HEK293 (cell line): Measurements from ENCODE around the gene ANKRD22.
A peak's percentile ranks its signal among the peaks of the same experiment; 100 is the strongest.

Source experiments
- CTCF ChIA-PET: fragments of 350-600 bp; formaldehyde crosslinking; extraction: SDS; loops from one replicate; lab custom pipeline; 2021; ENCODE audit warnings: antibody characterized with exemption; lab: Yijun Ruan, JAX
- POLR2A ChIA-PET: fragments of 300-600 bp; formaldehyde crosslinking; extraction: SDS; loops from one replicate; lab custom pipeline; 2020; ENCODE audit warnings: antibody characterized with exemption, inconsistent platforms; lab: Yijun Ruan, JAX
- H3K27ac ChIP-seq: fragments of 200-500 bp; sonication (Bioruptor generic); 2 replicates; pipeline ENCODE4 v1.5.1; 2014; ENCODE audit warnings: low read depth, low read length, control low read depth, inconsistent platforms; ENCODE audit errors: extremely low read depth
- H3K36me3 ChIP-seq, 2 experiments: fragments of 200-500 bp in 1 of 2; sonication (Bioruptor generic) in 1 of 2; 1 replicate in 1 of 2; 2 replicates in 1 of 2; pipeline ENCODE4 v1.5.1; 2014 to 2017; ENCODE audit warnings: inconsistent platforms in 2 of 2, low read length in 2 of 2; ENCODE audit not compliant: control insufficient read depth in 2 of 2, insufficient read depth in 1 of 2
- H3K4me1 ChIP-seq: fragments of 200-500 bp; sonication (Bioruptor generic); 2 replicates; pipeline ENCODE4 v1.5.1; 2014; ENCODE audit warnings: mild to moderate bottlenecking, low read length, inconsistent platforms; ENCODE audit not compliant: control insufficient read depth, insufficient read depth
- H3K4me3 ChIP-seq: 2 replicates; pipeline ENCODE4 v1.5.1; 2011; ENCODE audit warnings: low read depth, mild to moderate bottlenecking, control low read depth, low read length, moderate library complexity
- H3K9me3 ChIP-seq: fragments of 200-500 bp; sonication (Bioruptor generic); 2 replicates; pipeline ENCODE4 v1.5.1; 2014; ENCODE audit warnings: low read depth, low read length, inconsistent platforms; ENCODE audit not compliant: control insufficient read depth, insufficient read depth
- ATF2 ChIP-seq: fragments of 450-650 bp; formaldehyde crosslinking; IDR thresholded peaks from 2 replicates; pipeline ENCODE4 v1.5.1; 2016; ENCODE audit warnings: missing biosample characterization, missing genetic modification characterization, low read depth
- EGR2 ChIP-seq: fragments of 450-650 bp; formaldehyde crosslinking; IDR thresholded peaks from 2 replicates; pipeline ENCODE4 v1.5.1; 2016; ENCODE audit warnings: low read depth, missing biosample characterization, missing genetic modification characterization
- KLF16 ChIP-seq: fragments of 450-650 bp; formaldehyde crosslinking; IDR thresholded peaks from 2 replicates; pipeline ENCODE4 v1.5.1; 2017; ENCODE audit warnings: missing biosample characterization, missing genetic modification characterization
- OVOL3 ChIP-seq: fragments of 450-650 bp; formaldehyde crosslinking; IDR thresholded peaks from 2 replicates; pipeline ENCODE4 v1.5.1; 2016; ENCODE audit warnings: missing biosample characterization, missing genetic modification characterization
- SP3 ChIP-seq: fragments of 450-650 bp; formaldehyde crosslinking; IDR thresholded peaks from 2 replicates; pipeline ENCODE4 v1.5.1; 2016; ENCODE audit warnings: missing biosample characterization, missing genetic modification characterization
- SP7 ChIP-seq: fragments of 450-650 bp; formaldehyde crosslinking; IDR thresholded peaks from 2 replicates; pipeline ENCODE4 v1.5.1; 2016; ENCODE audit warnings: missing biosample characterization, missing genetic modification characterization
- WT1 ChIP-seq: fragments of 450-650 bp; formaldehyde crosslinking; IDR thresholded peaks from 2 replicates; pipeline ENCODE4 v1.5.1; 2016; ENCODE audit warnings: missing biosample characterization, missing genetic modification characterization
- ZBTB10 ChIP-seq: fragments of 450-650 bp; formaldehyde crosslinking; IDR thresholded peaks from 2 replicates; pipeline ENCODE4 v1.5.1; 2016; ENCODE audit warnings: missing biosample characterization, missing genetic modification characterization
- ZBTB17 ChIP-seq: fragments of 450-650 bp; formaldehyde crosslinking; IDR thresholded peaks from 2 replicates; pipeline ENCODE4 v1.5.1; 2016; ENCODE audit warnings: missing biosample characterization, missing genetic modification characterization
- ZFHX2 ChIP-seq: fragments of 450-650 bp; formaldehyde crosslinking; conservative IDR thresholded peaks from 2 replicates; pipeline ENCODE4 v1.5.1; 2016; ENCODE audit warnings: missing biosample characterization, missing genetic modification characterization
- ZNF146 ChIP-seq: fragments of 450-650 bp; formaldehyde crosslinking; IDR thresholded peaks from 2 replicates; pipeline ENCODE4 v1.5.1; 2016; ENCODE audit warnings: missing biosample characterization, missing genetic modification characterization
- ZNF223 ChIP-seq: fragments of 450-650 bp; formaldehyde crosslinking; IDR thresholded peaks from 2 replicates; pipeline ENCODE4 v1.5.1; 2016; ENCODE audit warnings: missing biosample characterization, missing genetic modification characterization
- ZNF24 ChIP-seq: fragments of 450-650 bp; formaldehyde crosslinking; IDR thresholded peaks from 2 replicates; pipeline ENCODE4 v1.5.1; 2016; ENCODE audit warnings: missing biosample characterization, missing genetic modification characterization
- ZNF350 ChIP-seq: fragments of 450-650 bp; formaldehyde crosslinking; IDR thresholded peaks from 2 replicates; pipeline ENCODE4 v1.5.0; 2017; ENCODE audit warnings: missing biosample characterization, mild to moderate bottlenecking, missing genetic modification characterization
- ZNF366 ChIP-seq: fragments of 450-650 bp; formaldehyde crosslinking; conservative IDR thresholded peaks from 2 replicates; pipeline ENCODE4 v1.5.1; 2016; ENCODE audit warnings: missing biosample characterization, missing genetic modification characterization
- ZNF660 ChIP-seq: fragments of 450-650 bp; IDR thresholded peaks from 2 replicates; pipeline ENCODE4 v1.5.1; 2018; ENCODE audit warnings: missing biosample characterization, mild to moderate bottlenecking, missing genetic modification characterization
- ZNF747 ChIP-seq: fragments of 450-650 bp; formaldehyde crosslinking; IDR thresholded peaks from 2 replicates; pipeline ENCODE4 v1.5.1; 2016; ENCODE audit warnings: missing biosample characterization, missing genetic modification characterization
- ZNF76 ChIP-seq: fragments of 450-650 bp; formaldehyde crosslinking; IDR thresholded peaks from 2 replicates; pipeline ENCODE4; 2016; ENCODE audit warnings: low read depth, missing biosample characterization, missing genetic modification characterization, borderline replicate concordance
- ZNF776 ChIP-seq: fragments of 450-650 bp; formaldehyde crosslinking; IDR thresholded peaks from 2 replicates; pipeline ENCODE4 v1.5.0; 2017; ENCODE audit warnings: missing biosample characterization, missing genetic modification characterization, borderline replicate concordance
- ZNF792 ChIP-seq: fragments of 450-650 bp; formaldehyde crosslinking; IDR thresholded peaks from 2 replicates; pipeline ENCODE4 v1.5.1; 2016; ENCODE audit warnings: missing biosample characterization, missing genetic modification characterization
- ZNF843 ChIP-seq: fragments of 450-650 bp; formaldehyde crosslinking; IDR thresholded peaks from 2 replicates; pipeline ENCODE4 v1.5.1; 2016; ENCODE audit warnings: missing biosample characterization, missing genetic modification characterization
- ZSCAN16 ChIP-seq: fragments of 450-650 bp; formaldehyde crosslinking; IDR thresholded peaks from 2 replicates; pipeline ENCODE4 v1.5.1; 2016; ENCODE audit warnings: missing biosample characterization, missing genetic modification characterization
- ZSCAN23 ChIP-seq: fragments of 450-650 bp; formaldehyde crosslinking; IDR thresholded peaks from 2 replicates; pipeline ENCODE4 v1.5.1; 2016; ENCODE audit warnings: missing biosample characterization, missing genetic modification characterization
- TF ChIP-seq, protein P1 (sequence below): fragments of 450-650 bp; formaldehyde crosslinking; IDR thresholded peaks from 2 replicates; pipeline ENCODE4 v1.5.1; 2016; ENCODE audit warnings: missing biosample characterization, missing genetic modification characterization

ANKRD22 gene

DNA sequence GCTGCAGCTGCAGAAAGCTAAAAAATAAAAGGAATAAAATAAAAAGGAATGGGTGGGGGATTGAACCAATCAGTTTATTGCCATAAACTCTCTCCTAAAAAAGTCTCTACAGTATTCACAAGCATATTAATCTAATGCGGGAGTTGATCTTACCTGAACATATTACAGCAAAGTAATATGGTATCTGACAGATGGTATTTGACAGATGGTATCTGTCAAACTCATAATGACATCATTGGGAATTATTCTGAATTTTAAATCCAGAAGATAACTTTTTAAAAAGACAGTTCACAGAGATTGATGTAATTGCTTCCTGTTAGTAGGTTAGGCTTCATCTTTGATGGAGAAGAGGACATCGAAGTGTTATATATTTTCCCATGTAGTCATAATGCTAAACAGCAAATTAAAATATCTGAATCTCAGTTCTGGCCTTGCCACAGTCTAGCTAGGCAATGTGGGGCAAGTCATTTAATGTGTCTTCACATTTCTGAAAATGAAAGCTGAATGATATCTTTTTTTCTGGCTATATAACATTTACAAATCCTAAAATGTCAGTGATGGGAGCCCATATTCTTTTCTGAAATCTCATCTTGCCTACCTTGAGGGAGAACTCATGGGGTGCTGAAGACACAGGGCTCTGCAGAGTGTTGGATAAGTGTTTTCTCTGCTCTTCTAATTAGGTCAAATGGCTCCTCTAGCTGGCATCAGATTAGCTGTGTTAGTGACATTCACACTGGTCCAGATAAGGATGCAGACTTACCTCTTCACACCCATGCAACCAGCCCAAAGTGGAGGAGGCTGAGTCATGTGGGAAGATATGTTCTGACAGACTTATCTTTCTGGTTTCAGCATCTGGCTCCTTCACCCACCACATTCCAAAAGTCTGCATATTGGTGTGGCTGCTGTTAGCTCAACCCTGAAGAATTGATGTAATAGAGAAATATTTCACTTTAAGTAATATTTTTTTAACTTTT is 51.2 kb downstream of the ANKRD22 start:
- CTCF ChIA-PET = interaction anchor here (0.6 to 1.2 kb wide), 5 partner anchors 10 to 1089 kb away, joined by 3 to 8 read pairs (median 4); no protein-coding TSS in a partner anchor
- POLR2A ChIA-PET = no interaction called here
- H3K36me3 ChIP-seq = no peaks in the 10 kb centered on the region
- no peak overlapping the region for H3K4me3 ChIP-seq
- no peaks in the 10 kb centered on the region for H3K4me1 ChIP-seq
- no peak for TF ChIP-seq WT1 (tag by site-specific recombination)
- TF ChIP-seq EGR2 = peak; percentile 36; the same call in 1 of the 2 replicates
- no peak for TF ChIP-seq ZNF146 (tag by site-specific recombination)
- TF ChIP-seq ATF2 (tag by site-specific recombination) = peak; percentile 69
- TF ChIP-seq ZFHX2 (tag by site-specific recombination) = 0 out of 2 replicates have a peak, but pooled peaks have one; percentile 8
- TF ChIP-seq ZNF776 (tag by site-specific recombination) = no peak
- TF ChIP-seq, all 188 proteins: peak for 3
- Histone ChIP-seq H3K9me3 (no peaks in the 10 kb centered on the region), H3K27ac (no peak overlapping the region)

DNA sequence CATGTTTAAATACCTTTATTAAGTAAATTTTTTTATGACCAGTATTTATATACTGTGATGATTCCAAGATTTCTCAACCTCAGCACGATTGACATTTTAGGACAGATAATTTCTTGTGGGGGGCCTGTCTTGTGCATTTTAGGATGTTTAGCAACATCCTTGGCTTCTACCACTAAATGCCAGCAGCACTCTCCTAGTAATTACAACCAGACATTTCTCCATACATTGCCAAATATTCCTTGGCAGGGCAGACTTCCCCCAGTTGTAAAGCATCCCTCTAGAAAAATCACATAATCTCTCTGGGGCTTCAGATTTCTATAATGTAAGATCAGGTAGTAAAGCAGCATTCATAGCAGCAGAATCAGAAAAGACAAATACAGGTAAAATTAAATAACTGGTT is 56.9 kb downstream of the ANKRD22 start:
- Histone ChIP-seq H3K9me3 (no peaks in the 10 kb centered on the region), H3K4me1 (no peaks in the 10 kb centered on the region)
- TF ChIP-seq SP3 (tag by site-specific recombination) (no peak), ZNF24 (tag by site-specific recombination) (no peak), ZNF792 (tag by site-specific recombination) (no peak), ZSCAN16 (tag by site-specific recombination) (no peak), ZNF76 (no peak), ZNF843 (no peak), ZNF747 (tag by site-specific recombination) (no peak), OVOL3 (no peak), ZNF366 (no peak), ZBTB10 (no peak), KLF16 (tag by site-specific recombination) (no peak), ZNF660 (tag by site-specific recombination) (no peak), ZBTB17 (tag by site-specific recombination) (no peak), ZNF223 (no peak), SP7 (tag by site-specific recombination) (no peak), ZSCAN23 (tag by site-specific recombination) (no peak), ZNF350 (tag by site-specific recombination) (no peak)
- TF ChIP-seq, protein P1, sequence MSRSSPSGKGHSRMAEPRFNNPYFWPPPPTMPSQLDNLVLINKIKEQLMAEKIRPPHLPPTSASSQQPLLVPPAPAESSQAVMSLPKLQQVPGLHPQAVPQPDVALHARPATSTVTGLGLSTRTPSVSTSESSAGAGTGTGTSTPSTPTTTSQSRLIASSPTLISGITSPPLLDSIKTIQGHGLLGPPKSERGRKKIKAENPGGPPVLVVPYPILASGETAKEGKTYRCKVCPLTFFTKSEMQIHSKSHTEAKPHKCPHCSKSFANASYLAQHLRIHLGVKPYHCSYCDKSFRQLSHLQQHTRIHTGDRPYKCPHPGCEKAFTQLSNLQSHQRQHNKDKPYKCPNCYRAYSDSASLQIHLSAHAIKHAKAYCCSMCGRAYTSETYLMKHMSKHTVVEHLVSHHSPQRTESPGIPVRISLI (tag by site-specific recombination) = no peak
- TF ChIP-seq, all 188 proteins: peak for 0
- Histone ChIP-seq H3K36me3 (no peaks in the 10 kb centered on the region), H3K27ac (no peak overlapping the region), H3K4me3 (no peak overlapping the region)
- POLR2A ChIA-PET = no interaction called here
- CTCF ChIA-PET = interaction anchor here (0.8 to 1.4 kb wide), 3 partner anchors 8 to 16 kb away, joined by 3 to 10 read pairs (median 5); no protein-coding TSS in a partner anchor
